Right lobe of liver (tissue), 6 donors: Measurements from ENCODE around the gene RGL2. TPM values are rescaled to one million over a fixed set of nuclear protein-coding genes. Genes with fewer than 3 reads are reported as not detected.

Experiments used
- ATAC-seq, 4 donors: fragments of 200-7000 bp; cut with Tn5 transposase; one replicate each; pipeline ENCODE4 v1.9.1; 2020; ENCODE audit warnings: mild to moderate bottlenecking in 4 of 4, moderate library complexity in 4 of 4
- DNase-seq, 3 donors: peaks; one replicate each; pipeline ENCODE4 v3.0.0-alpha.2; 2020
- H3K27ac ChIP-seq, 3 donors: fragments of 200-600 bp; one replicate each; pipeline ENCODE4 v1.8.0; 2022
- H3K27me3 ChIP-seq, 2 donors: fragments of 200-600 bp; one replicate each; pipeline ENCODE4 v1.8.0; 2022
- H3K36me3 ChIP-seq, 4 donors: fragments of 200-600 bp; sonication (generic) in 1 of 4; one replicate each; pipeline versions ENCODE4 v1.5.1 to v1.8.0; 2017 to 2022; ENCODE audit warnings: control low read depth in 1 of 4
- H3K4me1 ChIP-seq, 4 donors: fragments of 200-600 bp; sonication (generic) in 1 of 4; one replicate each; pipeline versions ENCODE4 v1.5.1 to v1.8.0; 2017 to 2022; ENCODE audit warnings: control low read depth in 1 of 4
- H3K4me3 ChIP-seq, 3 donors: fragments of 200-600 bp; one replicate each; pipeline ENCODE4 v1.8.0; 2022
- H3K9me3 ChIP-seq, 4 donors: fragments of 200-600 bp; sonication (generic) in 1 of 4; one replicate each; pipeline versions ENCODE4 v1.5.1 to v1.8.0; 2017 to 2022; ENCODE audit warnings: control low read depth in 1 of 4
- CTCF ChIP-seq, 4 donors: fragments of 200-600 bp in 3 of 4; fragments of 450-650 bp in 1 of 4; IDR thresholded peaks; one replicate each; pipeline versions ENCODE4 v1.5.1 to v1.8.0; 2016 to 2022; ENCODE audit warnings: antibody characterized with exemption in 4 of 4, mild to moderate bottlenecking in 2 of 4
- POLR2A ChIP-seq: fragments of 450-650 bp; IDR thresholded peaks from one replicate; pipeline ENCODE4 v1.6.1; 2017; ENCODE audit warnings: antibody characterized with exemption, mild to moderate bottlenecking
- WGBS: methylation state at CpG from one replicate; pipeline ENCODE4 v1.1.6; 2018; ENCODE audit warnings: low coverage, low lambda C conversion rate; ENCODE audit not compliant: insufficient coverage; ENCODE audit errors: missing lambda C conversion rate; 5-methylcytosine and 5-hydroxymethylcytosine counted together
- intact Hi-C, 2 donors: fragments of 100-400 bp; cut with DNase I; formaldehyde crosslinking; loops; one replicate each; pipeline versions ENCODE4 v1.11.2 to v1.14.1; 2022
- total RNA-seq, 6 experiments: library from RNA; depleted of rRNA in 2 of 6; stranded (reverse); fragments of >200 nt in 2 of 6; fragmentation: NEBNext Ultra II Directional in 3 of 6; extraction: Animal tissue kit (Norgen Biotek cat#: 25700) in 3 of 6; gene quantifications; one replicate each; pipeline versions ENCODE4 v1.1.0 to v1.2.4, GENCODE V29; 2016 to 2023
- donor health status: DM: no; HTN: yes; CAD: no.
- donor health status: DM: no; HTN: no; CAD: no.
- donor health status: DM: no; HTN: no; CAD: no.
- donor health status: DM: no; HTN: yes; CAD: no.
- donor health status: DM: no; HTN: yes; CAD: no.

RGL2 gene
- total RNA-seq, 6 experiments from 2014 or later, result 15.1 to 30.6 (median 23.3) TPM

GRCh38 chr6:33314943-33315792, 16.4 kb upstream of the RGL2 start:
- DNase-seq, result peak; percentile 54 to 67 (median 60)
- Histone ChIP-seq H3K27ac (peak overlapping the region; percentile 94 to 99 (median 97)), H3K36me3 (peaks cover 0 to 18% (median 4%) of the 10 kb centered on the region in 4 donors), H3K4me3 (peak overlapping the region in 2 of 3 donors; percentile 79 to 93), H3K4me1 (peaks cover 0 to 48% (median 2%) of the 10 kb centered on the region in 4 donors), H3K27me3 (no peaks in the 10 kb centered on the region), H3K9me3 (no peaks in the 10 kb centered on the region)
- ATAC-seq, result no peak
- intact Hi-C loops, result no loop called here
- TF ChIP-seq POLR2A (no peak), CTCF (IDR thresholded peaks at IDR 0.05) (no peak)
- WGBS, result 12% methylated on average over 3 of the region's 47 CpGs

- Histone ChIP-seq H3K9me3 (no peaks in the 10 kb centered on the region), H3K4me1 (peaks cover 0 to 44% (median 0%) of the 10 kb centered on the region in 4 donors), H3K27me3 (no peaks in the 10 kb centered on the region), H3K4me3 (peak overlapping the region; percentile 79 to 93 (median 85)), H3K27ac (peak overlapping the region; percentile 94 to 99 (median 97)), H3K36me3 (peaks cover 0 to 13% (median 3%) of the 10 kb centered on the region in 4 donors)
- DNase-seq, result peak; percentile 45 to 68 (median 59)
- intact Hi-C loops, result no loop called here
- ATAC-seq, result peak; percentile 10 to 48 (median 18)
- TF ChIP-seq POLR2A (no peak), CTCF (IDR thresholded peaks at IDR 0.05) (no peak)
- 1% methylated on average over 10 of the region's 10 CpGs for WGBS
Measured at GRCh38 chr6:33314515-33314942, 15.8 kb upstream of the RGL2 start.

GRCh38 chr6:33313709-33314514, 15.2 kb upstream of the RGL2 start, which contains the start of gene TAPBP:
TSS of gene TAPBP (minus strand) at chr6:33314078. CDS start at chr6:33314041, 37 bp downstream.
- H3K27ac ChIP-seq, result peak within 1 kb of the TSS; percentile 94 to 99 (median 97)
- 0% methylated on average over 18 of the region's 47 CpGs for WGBS
- H3K36me3 ChIP-seq, result peaks cover 0 to 6% (median 0%) of the 10 kb centered on the region in 4 donors
- H3K4me1 ChIP-seq, result peaks cover 0 to 38% (median 0%) of the 10 kb centered on the region in 4 donors
- intact Hi-C loops, result no loop called here
- ATAC-seq (peak; percentile 36 to 51 (median 40)), DNase-seq (peak; percentile 72 to 77 (median 74))
- H3K9me3 ChIP-seq, result no peaks in the 10 kb centered on the region
- H3K4me3 ChIP-seq, result peak within 1 kb of the TSS; percentile 79 to 93 (median 85)
- TF ChIP-seq POLR2A (peak; percentile 56), CTCF (IDR thresholded peaks at IDR 0.05) (no peak)
- H3K27me3 ChIP-seq, result no peaks in the 10 kb centered on the region

- WGBS, result 0% methylated on average over 25 of the region's 33 CpGs
- peak overlapping the region; percentile 94 to 99 (median 97) for H3K27ac ChIP-seq
- ATAC-seq, result peak; percentile 2 to 7 (median 6)
- H3K9me3 ChIP-seq, result no peaks in the 10 kb centered on the region
- H3K27me3 ChIP-seq, result no peaks in the 10 kb centered on the region
- peaks cover 0 to 30% (median 0%) of the 10 kb centered on the region in 4 donors for H3K4me1 ChIP-seq
- intact Hi-C loops, result no loop called here
- H3K4me3 ChIP-seq, result peak overlapping the region; percentile 79 to 93 (median 85)
- TF ChIP-seq POLR2A (no peak), CTCF (IDR thresholded peaks at IDR 0.05) (no peak)
- peaks cover 0 to 4% (median 0%) of the 10 kb centered on the region in 4 donors for H3K36me3 ChIP-seq
- peak in 2 of 3 donors; percentile 69 to 78 for DNase-seq
Measured at GRCh38 chr6:33313105-33313708, 14.5 kb upstream of the RGL2 start.
